ENCODE measurements around the gene CCDC110. TPM values are rescaled to one million over a fixed set of nuclear protein-coding genes. Genes with fewer than 3 reads are reported as not detected.

CCDC110 gene
- total RNA-seq, 1 experiment from 2014 or later, result 2.1 TPM

- no peak for TF ChIP-seq E2F5 (CRISPR knock-in tag; IDR thresholded peaks at IDR 0.05)
- TF ChIP-seq SMAD3 (CRISPR knock-in tag; IDR thresholded peaks at IDR 0.05; ENCODE audit: borderline replicate concordance), result no peak
- TF ChIP-seq ATF2 (CRISPR knock-in tag; IDR thresholded peaks at IDR 0.05; ENCODE audit: borderline replicate concordance, low read depth), result no peak
- TF ChIP-seq GRHL2 (CRISPR knock-in tag; IDR thresholded peaks at IDR 0.05; ENCODE audit: insufficient replicate concordance, severe bottlenecking), result no peak
- no peak for TF ChIP-seq ERG (CRISPR knock-in tag; IDR thresholded peaks at IDR 0.05)
- TF ChIP-seq CBFB (CRISPR knock-in tag; IDR thresholded peaks at IDR 0.05; ENCODE audit: low read depth), result no peak
- TF ChIP-seq TP53 (CRISPR knock-in tag; IDR thresholded peaks at IDR 0.05), result no peak
- TF ChIP-seq USF1 (CRISPR knock-in tag; IDR thresholded peaks at IDR 0.05), result no peak
- no peak for TF ChIP-seq ZNF232 (CRISPR knock-in tag; IDR thresholded peaks at IDR 0.05)
- no peak for TF ChIP-seq AR (CRISPR knock-in tag; IDR thresholded peaks at IDR 0.05)
Measured at GRCh38 chr4:185467101-185467500, 4.4 kb downstream of the CCDC110 start (continued).

- H3K4me1 Mint-ChIP-seq, result peaks cover 32% of the 10 kb centered on the region
- peaks cover 34% of the 10 kb centered on the region for H3K27me3 Mint-ChIP-seq (ENCODE audit: low read depth)
- ATAC-seq, result no peak
- ChIA-PET POLR2A (no interaction called here), CTCF (no interaction called here)
- no peak for TF ChIP-seq SMAD4 (CRISPR knock-in tag; IDR thresholded peaks at IDR 0.05)
- no peak for TF ChIP-seq USF1 (CRISPR knock-in tag; IDR thresholded peaks at IDR 0.05)
- no peaks in the 10 kb centered on the region for H3K9me3 Mint-ChIP-seq
- no peak for DNase-seq (ENCODE audit: low spot score)
- no peak overlapping the region for H3K4me3 Mint-ChIP-seq
- H3K27ac Mint-ChIP-seq, result no peak overlapping the region
- no peaks in the 10 kb centered on the region for H3K36me3 Mint-ChIP-seq
Measured at GRCh38 chr4:185465707-185466106, 5.8 kb downstream of the CCDC110 start.

GRCh38 chr4:185464887-185465286 lies 6.6 kb downstream of the CCDC110 start:
- Mint-ChIP-seq H3K4me3 (no peak overlapping the region), H3K27ac (no peak overlapping the region), H3K4me1 (peaks cover 26% of the 10 kb centered on the region), H3K9me3 (no peaks in the 10 kb centered on the region), H3K27me3 (ENCODE audit: low read depth) (peaks cover 26% of the 10 kb centered on the region), H3K36me3 (no peaks in the 10 kb centered on the region)
- DNase-seq (ENCODE audit: low spot score) (no peak), ATAC-seq (no peak)
- ChIA-PET POLR2A (interaction anchor here (0.5 kb wide), 1 partner anchor 22 kb away, joined by 9 read pairs; no protein-coding TSS in a partner anchor), CTCF (interaction anchor here (1.0 to 1.7 kb wide), 7 partner anchors 68 to 574 kb away, joined by 3 to 13 read pairs (median 5); partner anchors contain the start of genes ANKRD37 and SLC25A4)
- TF ChIP-seq SOX15 (CRISPR knock-in tag; IDR thresholded peaks at IDR 0.05) (no peak), AFF4 (CRISPR knock-in tag; IDR thresholded peaks at IDR 0.05; ENCODE audit: borderline replicate concordance) (no peak), CREM (CRISPR knock-in tag; IDR thresholded peaks at IDR 0.05) (no peak), CTCF (IDR thresholded peaks at IDR 0.05) (no peak), MYBL2 (CRISPR knock-in tag; IDR thresholded peaks at IDR 0.05) (no peak), SP1 (CRISPR knock-in tag; conservative IDR thresholded peaks at IDR 0.05) (no peak), JUN (CRISPR knock-in tag; IDR thresholded peaks at IDR 0.05) (no peak), ZNF317 (CRISPR knock-in tag; IDR thresholded peaks at IDR 0.05; ENCODE audit: borderline replicate concordance, low read depth) (no peak)
